GM18907 (cell line): ENCODE measurements around the gene MAPKAP1.

Source experiments
- ATAC-seq: cut with Tn5 transposase; IDR thresholded peaks from one replicate; pipeline ENCODE4 v1.9.1; 2021; ENCODE audit warnings: mild to moderate bottlenecking, moderate library complexity; ENCODE audit not compliant: unreplicated experiment

Gene MAPKAP1

GRCh38 chr9:125464591-125465385 lies 242.2 kb downstream of the MAPKAP1 start:
- no peak for ATAC-seq

GRCh38 chr9:125463926-125464325 lies 243.1 kb downstream of the MAPKAP1 start:
- ATAC-seq, result no peak

- no peak for ATAC-seq
Measured at GRCh38 chr9:125462861-125463291, 244.1 kb downstream of the MAPKAP1 start.

- ATAC-seq, result no peak
Measured at GRCh38 chr9:125461636-125462190, 245.3 kb downstream of the MAPKAP1 start.

GRCh38 chr9:125460883-125461635 lies 245.9 kb downstream of the MAPKAP1 start:
- no peak for ATAC-seq

GRCh38 chr9:125460346-125460745 lies 246.7 kb downstream of the MAPKAP1 start:
- no peak for ATAC-seq

GRCh38 chr9:125457357-125457756 lies 249.7 kb downstream of the MAPKAP1 start:
- no peak for ATAC-seq

GRCh38 chr9:125455876-125456275 lies 251.1 kb downstream of the MAPKAP1 start:
- ATAC-seq, result no peak

- no peak for ATAC-seq
Measured at GRCh38 chr9:125455132-125455531, 251.9 kb downstream of the MAPKAP1 start.

GRCh38 chr9:125447202-125447802 lies 259.7 kb downstream of the MAPKAP1 start:
- no peak for ATAC-seq

GRCh38 chr9:125446561-125447094 lies 260.4 kb downstream of the MAPKAP1 start:
- peak; percentile 93 for ATAC-seq

- ATAC-seq, result no peak
Measured at GRCh38 chr9:125444956-125445506, 262.0 kb downstream of the MAPKAP1 start.

GRCh38 chr9:125444166-125444565 lies 262.8 kb downstream of the MAPKAP1 start:
- ATAC-seq, result no peak

GRCh38 chr9:125443367-125443766 lies 263.6 kb downstream of the MAPKAP1 start:
- no peak for ATAC-seq

- no peak for ATAC-seq
Measured at GRCh38 chr9:125442452-125442851, 264.6 kb downstream of the MAPKAP1 start.

GRCh38 chr9:125440411-125440810 lies 266.6 kb downstream of the MAPKAP1 start:
- ATAC-seq, result no peak

- ATAC-seq, result no peak
Measured at GRCh38 chr9:125439434-125440272, 267.4 kb downstream of the MAPKAP1 start.

- no peak for ATAC-seq
Measured at GRCh38 chr9:125438506-125439433, 268.2 kb downstream of the MAPKAP1 start.

- ATAC-seq, result no peak
Measured at GRCh38 chr9:125437771-125438221, 269.2 kb downstream of the MAPKAP1 start.
